Measurements from ENCODE around the gene ARHGEF37.
"Not testable (repeated sequence)": the region's sequence is repeated elsewhere in the genome, so short reads cannot be mapped to it uniquely, and the experiment has no call there.

ARHGEF37 gene

DNA sequence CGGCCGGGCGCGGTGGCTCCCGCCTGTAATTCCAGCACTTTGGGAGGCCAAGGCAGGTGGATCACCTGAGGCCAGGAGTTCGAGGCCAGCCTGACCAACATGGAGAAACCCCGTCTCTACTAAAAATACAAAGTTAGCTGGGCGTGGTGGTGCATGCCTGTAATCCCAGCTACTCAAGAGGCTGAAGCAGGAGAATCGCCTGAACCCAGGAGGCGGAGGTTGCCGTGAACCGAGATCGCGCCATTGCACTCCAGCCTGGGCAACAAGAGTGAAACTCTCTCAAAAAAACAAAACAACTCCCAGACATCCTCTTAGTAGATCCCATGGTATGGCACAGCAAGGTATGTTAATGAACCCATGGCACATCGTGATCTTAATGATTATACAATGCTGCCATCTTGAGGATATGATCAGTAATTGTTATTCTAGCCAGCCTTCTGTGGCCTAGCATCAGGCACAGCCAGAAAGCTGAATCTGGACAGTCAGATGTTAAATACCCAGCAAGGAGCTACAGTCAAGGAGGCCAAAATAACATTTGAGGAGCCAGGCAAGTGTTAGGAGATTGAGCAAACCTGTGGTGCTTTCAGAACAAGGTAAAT lies 16.7 kb upstream of the ARHGEF37 start:
- DNase-seq, result peak in 1 of 2 donors; percentile 87

DNA sequence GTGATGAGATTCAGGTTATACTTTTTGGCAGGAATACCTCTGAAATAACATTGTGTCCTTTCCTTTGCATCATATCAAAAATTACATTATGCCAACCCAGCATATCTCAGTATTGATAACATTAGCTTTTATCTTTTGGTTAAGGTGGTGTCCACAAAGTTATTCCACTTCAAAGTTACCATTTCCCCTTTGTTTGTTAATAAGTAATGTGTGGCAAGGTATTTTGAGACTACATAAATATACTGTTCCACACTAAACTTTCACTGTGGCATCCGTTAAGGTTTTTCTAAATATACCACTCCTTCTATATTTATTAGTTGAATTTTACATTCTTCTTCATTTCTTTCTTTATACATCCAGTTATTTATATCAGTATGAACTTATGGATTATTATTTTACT lies 14.1 kb upstream of the ARHGEF37 start:
- no peak for DNase-seq

DNA sequence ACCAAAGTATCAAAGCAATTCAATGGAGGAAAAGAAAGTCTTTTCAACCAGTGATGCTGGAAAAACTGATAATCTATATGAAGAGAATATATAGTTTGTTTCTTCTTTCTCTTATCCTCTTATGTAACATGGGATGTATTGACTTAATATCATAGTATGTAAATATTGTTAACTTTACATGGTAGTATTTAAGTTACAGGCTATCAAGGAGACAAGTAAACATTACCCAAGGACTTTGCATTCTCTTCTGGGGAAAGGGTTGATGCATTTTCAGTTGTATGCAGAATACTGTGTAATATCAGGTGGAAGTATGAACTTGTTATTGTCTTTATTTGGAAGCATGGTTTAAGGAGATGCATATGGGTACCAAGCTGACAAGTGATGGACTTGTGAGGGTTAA lies 9.1 kb upstream of the ARHGEF37 start:
- DNase-seq, result no peak

DNA sequence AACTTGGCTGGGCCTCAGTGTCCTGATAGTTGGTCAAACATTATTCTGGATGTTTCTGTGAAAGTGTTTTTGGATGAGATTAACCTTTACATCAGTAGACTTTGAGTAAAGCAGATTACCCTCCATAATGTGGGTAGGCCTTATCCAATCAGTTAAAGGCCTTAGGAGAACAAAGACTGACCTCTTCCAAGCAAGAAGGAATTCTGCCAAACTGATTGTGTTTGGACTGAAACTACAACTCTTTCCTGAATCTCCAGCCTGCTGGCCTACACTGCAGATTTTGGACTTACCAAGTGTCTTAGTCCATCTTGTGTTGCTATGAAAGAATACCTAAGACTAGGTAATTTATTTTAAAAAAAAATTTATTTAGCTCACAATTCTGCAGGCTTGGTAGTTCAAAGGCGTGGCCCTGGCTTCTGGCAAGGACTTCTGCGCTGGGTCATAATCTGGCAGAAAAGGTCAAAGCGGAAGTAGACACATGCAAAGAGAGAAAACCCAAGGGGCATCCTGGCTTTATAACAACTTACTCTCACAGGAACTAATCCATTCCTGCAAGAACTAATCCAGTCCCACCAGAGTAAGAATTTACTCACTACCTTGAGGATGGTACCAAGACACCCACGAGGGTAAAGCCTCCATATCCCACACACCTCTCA lies 8.6 kb upstream of the ARHGEF37 start:
- no peak for DNase-seq

DNA sequence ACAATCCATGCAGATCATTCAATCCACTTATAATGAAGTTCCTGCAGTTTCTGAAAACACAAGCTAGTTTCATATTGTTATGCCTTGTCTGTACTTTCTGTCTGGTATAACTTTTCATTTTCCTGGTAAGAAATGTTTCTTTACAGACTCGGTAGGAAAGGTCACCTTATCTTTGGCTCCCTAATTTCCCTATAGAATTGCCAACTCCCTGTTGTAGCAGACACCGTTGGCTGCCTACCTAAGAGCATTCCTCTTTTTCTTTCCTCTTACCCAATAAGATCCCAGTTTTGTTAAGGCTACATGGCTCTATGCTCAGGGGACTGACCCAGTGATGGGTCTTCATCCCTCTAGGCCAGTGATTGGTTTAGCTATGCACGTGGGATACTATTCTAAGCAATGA lies 6.2 kb upstream of the ARHGEF37 start:
- DNase-seq, result no peak

DNA sequence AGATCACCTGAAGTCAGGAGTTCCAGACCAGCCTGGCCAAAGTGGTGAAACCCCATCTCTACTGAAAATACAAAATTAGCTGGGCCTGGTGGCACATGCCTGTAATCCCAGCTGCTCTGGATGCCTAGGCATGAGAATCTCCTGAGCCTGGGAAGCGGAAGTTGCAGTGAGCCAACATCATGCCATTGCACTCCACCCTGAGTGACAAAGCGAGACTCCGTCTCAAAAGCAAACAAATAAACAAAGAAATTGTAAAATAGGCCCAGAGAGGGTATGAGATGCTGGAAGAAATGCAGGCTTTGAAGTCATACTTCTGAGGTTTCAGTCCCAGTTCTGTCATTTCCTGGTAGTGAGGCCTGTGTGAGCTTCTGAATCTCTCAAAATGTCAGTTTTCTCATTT lies 5.3 kb upstream of the ARHGEF37 start:
- no peak for DNase-seq

DNA sequence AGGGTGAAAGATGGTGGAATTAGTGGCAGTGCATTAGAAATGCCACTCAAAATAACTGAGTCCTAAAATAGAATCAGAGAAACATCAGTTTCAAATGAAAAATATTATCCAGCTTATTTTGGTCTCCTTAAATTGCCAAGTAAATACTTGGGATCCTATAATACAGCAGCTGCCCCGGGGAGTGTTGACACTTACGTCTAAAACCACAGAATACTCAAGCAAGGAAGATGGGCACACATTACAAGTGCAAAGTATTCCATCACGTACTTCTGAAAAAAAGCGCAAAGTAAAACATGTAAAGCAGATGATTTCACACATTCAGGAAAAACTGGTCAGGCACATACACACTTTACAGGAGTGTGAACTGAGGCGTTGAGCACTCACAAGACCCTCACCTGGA lies 2.4 kb upstream of the ARHGEF37 start:
- DNase-seq, result no peak

DNA sequence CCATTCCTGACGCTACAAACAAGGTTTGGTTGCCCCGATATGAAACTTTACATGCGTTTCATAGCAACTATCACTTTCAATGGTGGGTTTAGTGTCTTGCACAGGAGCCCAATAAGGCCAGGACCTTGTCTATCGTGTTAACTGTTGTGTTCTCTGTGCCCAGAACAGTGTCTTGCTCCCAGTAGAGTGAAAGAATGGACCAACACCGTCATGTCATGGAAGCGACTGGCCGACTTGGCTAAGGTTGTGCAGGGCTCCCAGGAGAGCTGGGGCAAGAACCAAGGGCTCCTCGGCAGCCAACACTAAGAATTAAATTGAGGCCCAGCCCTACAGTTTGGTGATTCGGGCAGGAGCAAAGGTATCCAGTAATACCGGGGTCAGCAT lies 498 bp upstream of the ARHGEF37 start:
- DNase-seq, result no peak

DNA sequence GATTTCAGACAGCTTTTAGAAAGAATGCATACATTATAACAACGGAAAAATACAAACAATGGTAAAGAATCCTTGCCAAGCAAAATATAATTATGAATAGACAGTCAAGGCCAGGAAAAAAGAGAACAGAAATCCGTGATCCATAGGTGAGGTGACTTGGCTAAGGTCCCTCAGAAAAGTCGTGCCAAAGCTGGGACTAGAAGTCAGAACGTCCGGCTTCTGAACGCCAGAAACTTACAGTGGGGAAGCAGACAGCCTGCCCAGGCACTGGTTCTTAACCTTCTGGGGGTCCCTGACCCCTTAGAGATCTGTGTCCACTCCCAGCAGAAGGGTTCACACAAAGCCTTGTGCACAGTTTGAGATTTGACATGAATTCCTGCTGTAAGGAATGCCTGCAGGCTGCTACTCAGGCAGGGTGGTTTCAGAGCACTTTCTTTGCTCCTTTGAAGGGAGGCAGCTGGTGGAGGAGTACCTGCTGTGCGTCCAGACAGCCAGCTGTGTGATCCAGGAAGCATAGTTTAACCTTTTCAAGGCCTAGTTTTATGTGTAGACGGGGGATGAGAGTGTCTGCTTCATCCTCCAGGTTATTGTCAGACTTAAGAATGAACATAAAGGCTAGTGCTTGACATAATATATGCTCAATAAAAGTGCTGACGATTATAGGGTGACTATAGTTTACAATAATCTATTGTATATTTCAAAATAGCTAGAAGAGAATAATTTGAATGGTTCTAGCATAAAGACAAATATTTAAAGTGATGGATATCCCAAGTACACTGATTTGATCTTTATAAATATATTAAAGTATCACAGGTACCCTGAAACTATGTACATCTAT lies 852 bp downstream of the ARHGEF37 start:
- peak; percentile 19 to 38 for DNase-seq

DNA sequence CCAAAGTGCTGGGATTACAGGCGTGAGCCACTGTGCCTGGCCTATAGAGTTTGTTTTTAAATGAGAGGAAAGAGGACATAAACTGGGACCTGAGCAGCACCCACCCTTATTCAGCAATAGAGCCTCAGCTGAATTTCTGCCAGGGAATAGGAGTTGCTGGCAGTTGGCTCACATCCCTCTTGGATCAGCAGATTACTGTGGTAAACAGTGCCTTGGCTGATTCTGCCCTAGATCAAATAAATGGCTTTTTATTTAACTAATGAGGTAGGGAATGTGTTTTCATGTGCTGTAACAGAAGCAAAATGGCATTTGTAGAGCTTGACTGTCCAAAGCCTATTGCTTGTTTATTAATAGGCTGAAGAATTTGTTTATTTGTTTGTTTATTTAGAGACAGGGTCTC lies 2.1 kb downstream of the ARHGEF37 start:
- DNase-seq, result peak; percentile 67 to 93

DNA sequence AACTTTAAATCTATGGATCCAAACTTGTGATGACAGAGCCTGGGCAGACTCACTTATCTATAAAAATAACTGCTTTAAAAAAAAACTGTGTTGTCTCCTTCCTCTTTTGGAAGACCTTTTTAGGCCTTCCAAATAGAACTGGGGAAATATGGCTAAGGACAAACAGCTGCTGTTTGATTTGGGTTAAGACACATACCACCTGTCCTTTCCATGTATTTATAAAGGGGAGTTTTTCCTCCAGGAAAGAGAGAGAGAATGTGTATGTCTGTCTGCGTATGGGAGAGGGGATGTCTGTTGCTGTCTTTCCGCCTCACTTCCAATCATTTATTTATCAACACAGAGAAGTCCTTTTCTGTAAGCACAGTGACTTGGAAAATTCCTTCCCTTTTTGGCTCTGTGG lies 2.8 kb downstream of the ARHGEF37 start:
- DNase-seq, result no peak

DNA sequence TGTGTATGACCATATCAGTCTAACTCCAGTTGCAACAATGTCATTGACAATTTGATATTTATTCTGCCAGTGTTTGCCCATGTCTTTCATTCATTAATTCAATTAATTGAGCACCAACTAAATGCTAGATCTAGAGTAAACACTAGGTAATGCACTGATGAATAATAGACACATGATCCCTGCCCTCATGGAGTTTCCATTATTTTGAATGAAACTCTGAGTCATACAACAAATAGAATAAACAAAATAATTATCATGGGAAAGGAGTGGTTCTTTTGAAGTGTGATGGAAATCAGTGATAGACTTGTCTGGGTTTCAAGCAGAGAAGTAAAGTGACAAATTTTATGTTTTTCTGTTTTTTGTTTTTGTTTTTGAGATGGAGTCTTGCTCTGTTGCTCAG lies 4.6 kb downstream of the ARHGEF37 start:
- DNase-seq, result no peak

DNA sequence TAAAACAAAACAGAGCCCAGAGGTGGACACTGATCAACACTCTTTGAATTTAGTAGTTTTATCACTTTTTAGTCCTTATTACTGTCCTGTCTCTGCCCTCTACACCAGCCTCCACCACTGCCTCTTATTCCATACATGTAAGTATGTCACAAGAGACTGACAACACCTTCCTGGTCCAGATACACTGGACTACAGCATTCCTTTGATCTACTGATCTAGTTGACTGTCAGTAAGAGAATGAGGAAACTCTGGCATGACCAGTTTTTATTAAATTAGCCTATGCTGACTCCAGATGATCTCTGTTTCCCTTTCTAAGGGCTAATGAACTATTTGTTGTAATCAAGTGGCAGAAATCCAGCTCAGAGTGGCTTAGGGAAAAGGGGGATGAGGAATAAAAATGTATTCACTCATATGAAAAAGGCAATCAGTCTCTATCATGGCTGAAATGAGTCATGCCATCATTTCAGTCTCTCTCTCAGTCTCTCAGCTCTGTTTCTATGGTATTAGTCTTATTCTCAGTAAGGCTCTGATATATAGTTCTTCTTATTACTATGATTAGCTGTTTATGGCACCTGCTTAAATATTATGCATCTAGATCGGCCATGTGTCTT lies 5.5 kb downstream of the ARHGEF37 start:
- no peak for DNase-seq

DNA sequence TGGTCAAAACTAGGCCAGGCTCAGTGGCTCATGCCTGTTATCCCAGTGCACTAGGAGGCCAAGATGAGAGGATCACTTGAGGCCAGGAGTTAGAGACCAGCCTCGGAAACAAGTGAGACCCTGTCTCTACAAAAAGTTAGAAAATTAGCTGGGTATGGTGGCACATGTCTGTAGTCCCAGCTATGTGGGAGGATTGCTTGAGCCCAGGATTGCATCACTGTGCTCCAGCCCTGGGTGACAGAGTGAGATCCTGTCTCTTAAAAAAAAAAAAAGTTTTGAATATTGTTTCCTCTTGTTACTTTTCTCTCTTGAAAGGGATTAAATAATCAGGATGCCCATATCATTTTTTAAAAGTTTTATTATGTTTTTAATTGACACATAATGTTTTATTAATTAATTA lies 7.6 kb downstream of the ARHGEF37 start:
- DNase-seq, result no peak

DNA sequence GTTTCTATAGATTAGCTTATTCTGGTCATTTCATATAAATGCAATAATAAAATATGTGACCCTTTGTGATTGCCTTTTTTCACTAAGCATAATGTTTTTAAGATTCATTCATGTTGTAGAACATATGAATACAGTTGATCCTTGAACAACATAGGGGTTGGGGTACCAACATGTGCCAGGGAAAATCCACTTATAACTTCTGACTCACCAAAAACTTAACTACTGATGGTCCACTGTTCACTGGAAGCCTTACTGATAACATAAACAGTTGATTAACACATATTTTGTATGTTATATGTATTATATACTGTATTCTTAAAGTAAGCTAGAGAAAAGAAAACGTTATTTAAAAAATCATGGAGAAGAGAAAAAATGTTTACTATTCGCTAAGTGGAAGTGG lies 12.1 kb downstream of the ARHGEF37 start:
- no peak for DNase-seq

DNA sequence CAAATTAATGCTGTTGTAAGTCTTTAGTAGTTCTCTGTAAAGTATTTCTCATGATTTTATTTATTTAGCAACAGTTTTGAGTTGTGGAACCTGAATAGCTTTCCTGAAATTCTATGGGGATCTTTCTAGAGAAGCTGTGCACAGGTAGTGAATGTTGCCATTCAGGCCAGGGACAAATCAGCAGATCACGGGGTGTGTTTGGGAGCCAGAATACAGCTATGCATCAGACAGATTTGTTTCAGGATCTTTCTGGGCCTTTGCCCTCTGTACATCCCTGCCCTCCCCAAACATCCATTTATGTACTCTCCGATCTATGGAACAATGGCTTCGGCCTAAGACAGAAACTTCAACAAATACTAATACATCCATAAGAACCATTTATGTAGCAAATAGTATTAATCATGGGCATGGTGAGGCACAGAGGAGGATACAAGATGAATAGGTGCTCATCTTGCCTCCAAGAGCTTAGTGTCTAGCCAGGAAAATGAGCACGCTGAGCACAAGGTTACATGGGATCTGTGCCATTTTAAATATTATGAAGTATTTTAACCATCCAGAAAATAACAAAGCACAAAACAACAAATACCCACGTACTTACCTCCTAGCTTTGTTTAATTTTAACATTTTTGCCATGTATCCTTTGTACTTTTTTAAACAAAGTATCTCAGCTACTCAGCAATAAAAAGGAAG lies 13.1 kb downstream of the ARHGEF37 start:
- no peak for DNase-seq

DNA sequence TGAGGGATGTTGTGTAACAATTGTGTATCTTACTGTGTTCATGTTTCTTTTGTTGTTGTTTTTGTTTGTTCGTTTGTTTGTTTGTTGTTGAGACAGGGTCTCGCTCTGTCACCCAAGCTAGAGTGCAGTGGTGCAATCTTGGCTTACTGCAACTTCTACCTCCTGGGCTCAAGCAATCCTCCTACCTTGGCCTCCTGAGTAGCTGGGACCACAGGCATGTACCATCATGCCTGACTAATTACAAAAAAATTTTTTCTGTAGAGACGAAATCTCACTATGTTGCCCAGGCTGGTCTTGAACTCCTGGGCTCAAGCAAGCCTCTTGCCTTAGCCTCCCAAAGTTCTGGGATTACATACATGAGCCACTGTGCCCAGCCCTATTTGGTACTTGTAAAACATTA lies 13.8 kb downstream of the ARHGEF37 start:
- DNase-seq, result not testable (repeated sequence)

DNA sequence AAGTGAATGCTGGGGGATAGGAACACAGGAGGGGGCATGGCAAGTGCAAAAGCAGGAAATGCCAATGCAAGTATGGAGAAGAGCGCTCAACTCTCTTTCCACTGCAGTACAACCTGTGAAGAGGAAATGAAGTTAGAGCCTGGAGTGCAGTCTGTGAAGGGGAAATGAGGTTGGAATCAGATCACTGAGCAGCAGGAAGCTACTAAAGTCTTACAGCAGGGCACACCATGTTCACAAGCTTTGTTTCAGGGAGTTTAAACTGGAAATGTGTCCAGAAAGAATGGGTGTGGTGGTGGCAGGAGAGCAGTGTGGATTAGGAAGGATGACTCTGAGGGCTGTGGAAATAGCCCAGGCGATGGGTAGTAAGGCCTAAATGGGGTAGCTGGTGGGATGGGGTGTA lies 15.4 kb downstream of the ARHGEF37 start:
- DNase-seq, result no peak

DNA sequence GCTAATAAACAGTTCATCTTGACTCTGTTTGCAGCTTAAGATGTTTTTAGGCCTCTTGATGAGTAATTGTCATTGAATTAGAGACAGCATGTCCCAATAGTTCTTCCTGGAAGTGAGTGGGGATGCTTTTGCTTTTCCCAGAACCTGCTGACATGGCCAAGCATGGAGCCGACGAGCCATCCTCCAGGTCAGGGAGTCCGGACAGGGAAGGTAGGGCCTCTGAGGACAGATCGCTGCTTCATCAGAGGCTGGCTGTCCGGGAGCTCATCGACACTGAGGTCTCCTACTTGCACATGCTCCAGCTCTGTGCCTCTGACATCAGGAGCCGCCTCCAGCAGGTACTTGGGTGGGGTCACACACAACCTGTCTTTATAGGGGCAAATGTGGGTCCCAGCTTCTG lies 16.3 kb downstream of the ARHGEF37 start:
- DNase-seq, result no peak

DNA sequence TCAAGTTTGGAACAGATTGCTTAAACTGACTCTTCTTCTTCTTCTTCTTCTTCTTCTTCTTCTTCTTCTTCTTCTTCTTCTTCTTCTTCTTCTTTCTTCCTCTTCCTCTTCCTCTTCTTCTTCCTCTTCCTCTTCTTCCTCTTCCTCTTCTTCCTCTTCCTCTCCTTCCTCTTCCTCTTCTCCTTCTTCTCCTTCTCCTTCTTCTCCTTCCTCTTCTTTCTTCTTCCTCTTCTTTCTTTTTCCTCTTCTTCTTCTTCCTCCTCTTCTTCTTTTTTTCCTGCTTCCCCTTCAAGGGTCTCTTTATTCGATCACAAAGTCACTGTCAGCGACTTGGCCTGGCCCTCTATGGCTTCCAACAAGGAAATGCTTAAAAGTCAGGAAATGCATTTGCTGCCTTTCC lies 16.9 kb downstream of the ARHGEF37 start:
- not testable (repeated sequence) for DNase-seq

DNA sequence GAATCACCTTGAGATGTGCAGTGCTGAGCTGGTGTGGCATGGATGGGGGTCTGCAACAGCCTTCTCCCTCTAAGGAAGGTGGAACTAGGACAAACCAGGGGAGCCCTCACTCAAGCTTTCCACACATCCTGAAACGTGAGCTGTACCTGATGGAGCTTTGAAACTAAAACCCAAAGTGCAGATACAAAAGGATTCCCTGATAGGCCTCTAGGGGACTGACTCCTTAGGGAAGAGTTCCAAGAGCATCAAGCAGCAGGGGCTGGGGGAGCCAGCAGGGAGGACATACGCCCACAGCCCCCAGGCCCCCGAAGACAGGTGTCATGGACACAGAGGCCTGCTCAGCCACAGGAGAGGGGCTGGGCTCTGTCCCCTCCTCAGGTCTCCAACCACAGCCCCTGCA lies 17.7 kb downstream of the ARHGEF37 start:
- DNase-seq, result no peak

DNA sequence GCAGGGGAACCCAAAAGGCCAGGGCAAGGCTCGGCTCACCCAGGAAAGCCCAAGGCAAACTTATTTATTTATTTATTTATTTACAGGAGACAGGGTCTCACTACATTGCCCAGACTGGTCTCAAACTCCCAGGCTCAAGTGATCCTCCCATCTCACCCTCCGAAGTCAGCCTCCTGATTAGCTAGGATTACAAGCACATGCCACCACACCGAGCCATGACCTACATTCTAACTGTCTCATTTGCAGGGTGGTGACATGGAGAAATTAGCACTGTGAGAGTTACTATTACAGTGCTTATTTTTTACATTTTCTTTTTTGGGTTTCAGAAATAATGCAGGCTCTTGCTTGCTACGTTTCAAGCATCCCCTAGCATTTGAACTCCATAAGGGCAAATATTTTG lies 18.1 kb downstream of the ARHGEF37 start:
- no peak for DNase-seq

DNA sequence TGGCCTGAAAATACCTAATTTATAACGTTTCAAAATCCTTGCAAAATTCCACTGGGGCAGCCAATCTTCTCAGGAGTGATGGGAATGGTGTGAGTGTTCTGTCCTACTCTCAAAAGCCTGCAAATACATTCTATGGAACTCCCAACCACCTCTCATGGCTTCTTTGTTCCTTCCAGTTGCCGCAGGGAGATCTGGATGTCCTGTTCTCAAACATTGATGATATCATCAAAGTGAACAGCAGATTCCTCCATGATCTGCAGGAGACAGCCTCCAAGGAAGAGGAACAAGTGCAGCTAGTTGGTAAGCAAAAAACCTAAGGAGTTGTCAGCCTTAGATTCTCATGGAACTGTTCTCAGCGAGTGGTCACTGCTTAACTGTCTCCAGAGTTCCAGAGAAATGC lies 19.6 kb downstream of the ARHGEF37 start:
- no peak for DNase-seq
